Cardiac septum (tissue), 1 donor: ENCODE results near the gene HAPLN2. TPM values are rescaled to one million over a fixed set of nuclear protein-coding genes. Genes with fewer than 3 reads are reported as not detected.

Experiments used
- DNase-seq: peaks from one replicate; pipeline ENCODE4 v3.0.0-alpha.2; 2020; ENCODE audit warnings: low spot score
- intact Hi-C: fragments of 100-400 bp; cut with DNase I; formaldehyde crosslinking; loops from one replicate; pipeline ENCODE4 v1.14.0; 2022
- total RNA-seq: library from RNA; stranded (reverse); fragmentation: NEBNext Ultra II Directional; extraction: Animal tissue kit (Norgen Biotek cat#: 25700); gene quantifications from one replicate; pipeline ENCODE4 v1.2.1, GENCODE V29; 2021
- donor health status: DM: no; HTN: no; CAD: no.

HAPLN2 gene
- total RNA-seq, 1 donor from 2014 or later, result 0.43 TPM

DNA sequence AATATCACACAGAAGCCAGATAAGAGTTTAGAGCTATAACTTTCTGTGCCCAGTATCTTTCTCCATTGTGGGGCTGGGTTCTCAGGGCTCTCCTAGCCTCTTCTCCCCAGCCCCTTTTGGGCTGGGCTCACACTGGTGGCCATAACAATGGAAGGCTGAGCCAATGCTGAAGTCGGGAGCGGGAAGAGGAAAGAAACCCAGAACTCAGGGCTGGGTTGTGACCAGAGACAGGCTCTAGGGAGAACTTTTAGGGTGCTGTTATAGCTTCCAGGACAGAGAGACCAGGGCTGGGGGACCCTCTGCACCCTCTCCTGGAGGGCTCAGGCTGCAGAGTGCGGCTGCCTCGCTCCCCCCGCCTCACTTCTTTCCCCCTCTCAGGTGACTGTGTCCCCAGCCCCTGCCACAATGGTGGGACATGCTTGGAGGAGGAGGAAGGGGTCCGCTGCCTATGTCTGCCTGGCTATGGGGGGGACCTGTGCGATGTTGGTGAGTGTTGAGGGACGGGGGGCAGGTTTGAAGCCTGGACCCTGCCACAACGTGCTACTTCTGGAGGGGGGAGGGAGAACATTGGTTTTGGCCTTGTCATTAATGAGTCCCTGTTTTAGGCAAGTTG, 36.8 kb downstream of the HAPLN2 start:
- intact Hi-C loops, result loop anchor here (5.0 kb wide), 1 partner anchor 74 kb away; no protein-coding TSS in a partner anchor
- no peak for DNase-seq

GRCh38 chr1:156656806-156657740, 37.9 kb downstream of the HAPLN2 start:
- intact Hi-C loops, result loop anchor here (1.0 to 5.0 kb wide), 2 partner anchors 32 to 75 kb away; no protein-coding TSS in a partner anchor
- DNase-seq, result peak; percentile 89

- intact Hi-C loops, result loop anchor here (1.0 to 5.0 kb wide), 2 partner anchors 33 to 76 kb away; no protein-coding TSS in a partner anchor
- no peak for DNase-seq
Observed at GRCh38 chr1:156657741-156658319, 38.6 kb downstream of the HAPLN2 start.

DNA sequence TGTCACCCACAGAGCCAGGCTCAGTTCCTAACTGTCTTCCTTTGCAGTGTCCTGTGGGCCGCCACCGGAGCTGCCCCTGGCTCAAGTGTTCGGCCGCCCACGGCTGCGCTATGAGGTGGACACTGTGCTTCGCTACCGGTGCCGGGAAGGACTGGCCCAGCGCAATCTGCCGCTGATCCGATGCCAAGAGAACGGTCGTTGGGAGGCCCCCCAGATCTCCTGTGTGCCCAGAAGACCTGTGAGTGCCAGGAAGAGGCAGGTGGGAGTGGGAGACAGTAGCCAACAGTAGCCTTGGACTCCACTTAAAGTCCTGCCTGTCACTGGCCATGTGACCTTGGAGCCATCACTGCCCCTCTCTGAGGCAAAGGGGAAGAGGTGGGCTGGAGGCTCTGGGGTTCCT, 39.3 kb downstream of the HAPLN2 start:
- DNase-seq, result no peak
- intact Hi-C loops, result loop anchor here (5.0 kb wide), 1 partner anchor 76 kb away; no protein-coding TSS in a partner anchor

DNA sequence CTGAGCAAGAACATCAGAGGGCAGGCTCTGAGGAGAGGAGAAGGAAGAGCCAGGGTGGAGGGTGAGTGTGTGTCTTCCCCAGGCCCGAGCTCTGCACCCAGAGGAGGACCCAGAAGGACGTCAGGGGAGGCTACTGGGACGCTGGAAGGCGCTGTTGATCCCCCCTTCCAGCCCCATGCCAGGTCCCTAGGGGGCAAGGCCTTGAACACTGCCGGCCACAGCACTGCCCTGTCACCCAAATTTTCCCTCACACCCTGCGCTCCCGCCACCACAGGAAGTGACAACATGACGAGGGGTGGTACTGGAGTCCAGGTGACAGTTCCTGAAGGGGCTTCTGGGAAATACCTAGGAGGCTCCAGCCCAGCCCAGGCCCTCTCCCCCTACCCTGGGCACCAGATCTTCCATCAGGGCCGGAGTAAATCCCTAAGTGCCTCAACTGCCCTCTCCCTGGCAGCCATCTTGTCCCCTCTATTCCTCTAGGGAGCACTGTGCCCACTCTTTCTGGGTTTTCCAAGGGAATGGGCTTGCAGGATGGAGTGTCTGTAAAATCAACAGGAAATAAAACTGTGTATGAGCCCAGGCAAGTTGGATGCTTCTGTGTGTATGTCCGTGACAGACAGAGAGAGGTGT, 39.8 kb downstream of the HAPLN2 start:
- intact Hi-C loops, result loop anchor here (5.0 kb wide), 1 partner anchor 77 kb away; no protein-coding TSS in a partner anchor

GRCh38 chr1:156659661-156659987, 40.4 kb downstream of the HAPLN2 start:
- intact Hi-C loops, result loop anchor here (5.0 kb wide), 1 partner anchor 77 kb away; no protein-coding TSS in a partner anchor
- no peak for DNase-seq

More for the DNA sequence above, 39.8 kb downstream of the HAPLN2 start:
- no peak for DNase-seq

DNA sequence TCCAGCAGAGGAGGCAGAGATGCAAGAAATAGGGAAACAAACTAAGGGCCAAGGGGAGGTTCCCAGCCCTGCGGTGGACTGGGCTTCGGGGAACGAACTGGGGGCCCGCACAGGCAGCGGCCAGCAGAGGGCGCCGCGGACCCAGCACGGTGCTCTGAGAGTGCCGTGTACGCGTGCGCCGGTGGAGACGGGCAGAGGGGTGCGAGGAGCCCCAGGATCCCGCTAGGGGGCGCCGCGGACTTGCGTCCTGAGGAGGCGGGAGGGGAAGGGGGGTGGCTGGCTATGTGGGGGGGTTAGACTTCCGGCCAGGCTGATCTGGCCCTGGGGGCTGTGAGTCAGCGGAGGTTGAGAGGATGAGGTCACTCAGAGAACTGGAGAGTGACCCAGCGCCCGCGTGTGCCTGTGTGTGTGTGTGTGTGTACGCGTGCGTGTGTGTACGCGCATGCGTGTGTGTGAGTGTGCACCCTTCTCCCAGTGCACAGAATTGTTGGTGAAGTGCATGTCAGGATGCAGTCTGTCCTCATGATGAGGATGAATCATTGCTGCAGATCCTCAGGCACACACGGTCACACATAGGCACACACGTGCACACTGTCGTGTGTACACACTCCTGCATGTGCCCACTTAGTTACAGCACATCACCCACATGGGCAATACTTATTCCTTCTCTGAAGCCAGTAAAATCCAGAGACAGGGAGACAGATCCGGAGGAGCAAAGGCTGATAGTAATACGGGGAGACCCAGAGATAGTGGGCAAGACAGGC, 41.0 kb downstream of the HAPLN2 start:
- intact Hi-C loops, result loop anchor here (1.0 to 10.0 kb wide), 5 partner anchors 17 to 535 kb away; partner anchors contain the start of genes ISG20L2, METTL25B and NES
- peak; percentile 97 for DNase-seq

DNA sequence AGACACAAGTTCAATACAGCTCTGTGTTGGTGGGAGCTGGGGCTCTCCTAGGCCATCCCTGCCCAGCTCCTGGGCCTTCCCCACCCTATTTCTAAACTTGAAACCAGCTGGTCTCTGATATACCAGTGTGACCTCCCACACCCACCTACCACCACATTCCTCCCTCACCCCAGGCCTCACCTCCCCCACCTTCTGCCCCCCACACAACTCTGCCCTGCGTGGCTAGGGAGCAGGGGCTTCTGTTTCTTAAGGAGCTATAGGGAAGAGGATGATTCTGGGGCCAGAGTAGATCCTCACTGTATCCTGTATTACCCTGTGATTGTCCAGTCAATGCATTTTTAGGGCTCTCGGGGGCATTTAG, 41.5 kb downstream of the HAPLN2 start:
- no peak for DNase-seq
- intact Hi-C loops, result loop anchor here (1.0 to 10.0 kb wide), 4 partner anchors 17 to 536 kb away; partner anchors contain the start of genes ISG20L2, METTL25B and NES

GRCh38 chr1:156662005-156662799, 43.0 kb downstream of the HAPLN2 start:
- no peak for DNase-seq
- intact Hi-C loops, result loop anchor here (10.0 kb wide), 1 partner anchor 537 kb away; no protein-coding TSS in a partner anchor

- DNase-seq, result no peak
Observed at GRCh38 chr1:156662800-156663055, 43.5 kb downstream of the HAPLN2 start.

GRCh38 chr1:156663178-156663577, 44.0 kb downstream of the HAPLN2 start:
- peak; percentile 86 for DNase-seq
- intact Hi-C loops, result loop anchor here (10.0 kb wide), 1 partner anchor 538 kb away; no protein-coding TSS in a partner anchor

More at GRCh38 chr1:156662800-156663055, 43.5 kb downstream of the HAPLN2 start:
- intact Hi-C loops, result loop anchor here (10.0 kb wide), 1 partner anchor 538 kb away; no protein-coding TSS in a partner anchor

GRCh38 chr1:156664046-156664766, 45.0 kb downstream of the HAPLN2 start:
- intact Hi-C loops, result loop anchor here (2.0 to 10.0 kb wide), 2 partner anchors 163 to 539 kb away; partner anchors contain the start of gene MEF2D
- DNase-seq, result no peak

DNA sequence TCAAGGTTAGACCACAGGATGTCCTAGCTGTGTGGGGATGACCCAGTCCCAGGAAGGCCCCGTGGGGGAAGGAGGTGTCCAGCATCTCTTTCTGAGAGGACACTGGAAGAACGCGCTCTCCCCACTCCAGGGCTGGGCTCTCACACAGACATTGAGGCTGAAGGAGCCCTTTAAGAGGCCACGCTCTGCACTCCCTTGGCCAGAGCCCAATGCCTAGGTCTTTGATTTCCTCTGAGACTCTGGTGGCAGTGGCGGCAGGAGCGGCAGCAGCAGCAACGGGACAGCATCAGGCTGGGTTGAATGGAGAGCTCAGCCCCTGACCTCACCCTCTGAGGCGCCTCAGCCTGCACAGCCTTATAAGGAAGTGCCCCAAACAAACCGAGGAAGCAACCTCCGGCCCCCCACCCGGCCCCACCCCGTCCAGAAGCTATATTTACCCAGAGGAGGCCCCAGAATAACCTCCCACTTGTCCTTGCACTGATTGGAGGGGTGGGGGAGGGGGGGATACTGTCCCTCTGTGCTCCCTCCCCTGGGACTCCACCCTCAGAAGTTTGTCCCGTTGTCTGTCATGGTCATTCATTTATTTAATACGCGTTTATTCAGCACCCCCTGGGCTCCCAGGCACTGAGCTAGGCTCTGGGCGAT, 45.7 kb downstream of the HAPLN2 start:
- intact Hi-C loops, result loop anchor here (2.0 to 10.0 kb wide), 2 partner anchors 164 to 540 kb away; partner anchors contain the start of gene MEF2D
- peak; percentile 90 for DNase-seq

DNA sequence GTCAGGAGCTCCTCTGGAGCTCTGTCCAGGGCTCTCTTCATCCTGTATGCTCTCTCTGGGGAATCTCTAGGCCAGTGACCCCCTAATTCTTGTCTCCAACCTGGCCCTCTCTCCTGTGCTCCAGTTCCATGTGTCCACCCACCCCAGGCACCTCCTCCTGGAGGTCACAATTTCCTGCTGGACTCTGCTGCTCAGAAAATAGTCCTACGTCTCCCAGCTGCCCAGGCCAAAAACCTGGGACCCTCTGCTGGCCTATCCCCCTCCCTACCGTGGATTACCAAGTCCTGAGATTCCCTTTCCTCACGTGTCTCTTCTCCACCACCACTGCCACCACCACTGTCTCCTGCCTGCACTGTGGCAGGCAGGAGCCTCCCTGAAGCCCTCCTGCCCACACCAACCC, 46.3 kb downstream of the HAPLN2 start:
- intact Hi-C loops, result loop anchor here (2.0 to 10.0 kb wide), 2 partner anchors 165 to 541 kb away; partner anchors contain the start of gene MEF2D
- DNase-seq, result no peak

- intact Hi-C loops, result loop anchor here (10.0 kb wide), 1 partner anchor 542 kb away; no protein-coding TSS in a partner anchor
- DNase-seq, result no peak
Observed at GRCh38 chr1:156666862-156667609, 47.8 kb downstream of the HAPLN2 start.

- intact Hi-C loops, result loop anchor here (10.0 kb wide), 1 partner anchor 543 kb away; no protein-coding TSS in a partner anchor
- DNase-seq, result peak; percentile 82
Observed at GRCh38 chr1:156667610-156667967, 48.4 kb downstream of the HAPLN2 start.
